HFFc6 (cell line): Measurements from ENCODE around the gene CCDC120. TPM values are rescaled to one million over a fixed set of nuclear protein-coding genes. Genes with fewer than 3 reads are reported as not detected.

ENCODE experiments used
- DNase-seq: peaks from one replicate; pipeline ENCODE4 v3.0.0-alpha.2; 2018
- H3K27ac Mint-ChIP-seq: 2 replicates; pipeline ENCODE4 v1.8.0; 2020; ENCODE audit warnings: mild to moderate bottlenecking, mixed read lengths
- H3K27me3 Mint-ChIP-seq: 2 replicates; pipeline ENCODE4 v1.8.0; 2021; ENCODE audit warnings: mild to moderate bottlenecking, moderate library complexity, mixed read lengths; ENCODE audit not compliant: insufficient read depth
- H3K36me3 Mint-ChIP-seq: 2 replicates; pipeline ENCODE4 v1.8.0; 2021; ENCODE audit warnings: low read depth, mixed read lengths
- H3K4me1 Mint-ChIP-seq: 2 replicates; pipeline ENCODE4 v1.8.0; 2020; ENCODE audit warnings: low read depth, mixed read lengths
- H3K4me3 Mint-ChIP-seq: 2 replicates; pipeline ENCODE4 v1.8.0; 2020; ENCODE audit warnings: mild to moderate bottlenecking, moderate library complexity, mixed read lengths
- H3K9me3 Mint-ChIP-seq: 2 replicates; pipeline ENCODE4 v1.8.0; 2020; ENCODE audit warnings: mild to moderate bottlenecking, mixed read lengths
- CTCF ChIP-seq: fragments of 200-600 bp; sonication (generic); IDR thresholded peaks from 2 replicates; pipeline ENCODE4 v1.5.0; 2021; ENCODE audit warnings: antibody characterized with exemption, mild to moderate bottlenecking
- total RNA-seq, 6 experiments: library from RNA; stranded (reverse); fragmentation: NEBNext Ultra II Directional; extraction: Animal tissue kit (Norgen Biotek cat#: 25700); gene quantifications; 2 replicates in 1 of 6; 3 replicates in 5 of 6; pipeline ENCODE4 v1.2.3, GENCODE V29; 2021

The CCDC120 gene
- total RNA-seq, 6 experiments from 2014 or later: 0.05 to 0.62 (median 0.24) TPM; not detected in 2

- peak; percentile 77 for TF ChIP-seq CTCF
- H3K4me1 Mint-ChIP-seq: peaks cover 28% of the 10 kb centered on the region
These were observed 15.4 kb upstream of the CCDC120 start, which contains the start of gene TFE3 for GRCh38 chrX:49043220-49043986. TSS of gene TFE3 (minus strand) at chrX:49043357. CDS start at chrX:49043226, 131 bp downstream.

GRCh38 chrX:49043987-49044281, 14.9 kb upstream of the CCDC120 start:
- H3K4me3 Mint-ChIP-seq: peak overlapping the region; percentile 74
- no peak for DNase-seq
- peaks cover 23% of the 10 kb centered on the region for H3K4me1 Mint-ChIP-seq
- TF ChIP-seq CTCF: peak; percentile 23; the same call in 1 of the 2 replicates
- peak overlapping the region; percentile 78 for H3K27ac Mint-ChIP-seq
- peaks cover 1% of the 10 kb centered on the region for H3K27me3 Mint-ChIP-seq
- no peaks in the 10 kb centered on the region for H3K9me3 Mint-ChIP-seq
- H3K36me3 Mint-ChIP-seq: peaks cover 16% of the 10 kb centered on the region

More at GRCh38 chrX:49043220-49043986, 15.4 kb upstream of the CCDC120 start, which contains the start of gene TFE3:
- DNase-seq: peak; percentile 98
- Mint-ChIP-seq H3K4me3 (peak within 1 kb of the TSS; percentile 93), H3K36me3 (peaks cover 20% of the 10 kb centered on the region), H3K27me3 (peaks cover 1% of the 10 kb centered on the region), H3K9me3 (no peaks in the 10 kb centered on the region), H3K27ac (peak within 1 kb of the TSS; percentile 97)

GRCh38 chrX:49053223-49054072, 5.4 kb upstream of the CCDC120 start:
- Mint-ChIP-seq H3K9me3 (peaks cover 8% of the 10 kb centered on the region), H3K36me3 (peaks cover 8% of the 10 kb centered on the region), H3K27ac (no peak overlapping the region), H3K27me3 (peaks cover 20% of the 10 kb centered on the region), H3K4me1 (no peaks in the 10 kb centered on the region), H3K4me3 (no peak overlapping the region; the same call in 1 of the 2 replicates)
- TF ChIP-seq CTCF: no peak
- DNase-seq: no peak

GRCh38 chrX:49054073-49054762, 4.6 kb upstream of the CCDC120 start:
- Mint-ChIP-seq H3K4me3 (peak overlapping the region; percentile 64; the same call in 1 of the 2 replicates), H3K4me1 (no peaks in the 10 kb centered on the region), H3K36me3 (peaks cover 8% of the 10 kb centered on the region), H3K27ac (no peak overlapping the region), H3K9me3 (peaks cover 8% of the 10 kb centered on the region), H3K27me3 (peaks cover 20% of the 10 kb centered on the region)
- no peak for TF ChIP-seq CTCF
- DNase-seq: no peak

- no peak for DNase-seq
- Mint-ChIP-seq H3K4me3 (no peak overlapping the region), H3K27me3 (peaks cover 11% of the 10 kb centered on the region), H3K9me3 (peaks cover 4% of the 10 kb centered on the region), H3K27ac (no peak overlapping the region), H3K4me1 (no peaks in the 10 kb centered on the region), H3K36me3 (peaks cover 4% of the 10 kb centered on the region)
- no peak for TF ChIP-seq CTCF
These were observed 402 bp downstream of the CCDC120 start for GRCh38 chrX:49059201-49059600.
